SK-N-SH (cell line): ENCODE results near the gene SMIM24. TPM values are rescaled to one million over a fixed set of nuclear protein-coding genes. Genes with fewer than 3 reads are reported as not detected.

Experiments used
- CTCF ChIA-PET: fragments of 300-600, 350-600 bp; formaldehyde crosslinking; extraction: SDS; loops from one replicate; lab custom pipeline; 2021; lab: Yijun Ruan, JAX
- POLR2A ChIA-PET: fragments of 350-600 bp; sonication (Branson Sonifier 250); formaldehyde crosslinking; extraction: SDS; loops from one replicate; lab custom pipeline; 2020; ENCODE audit warnings: antibody characterized with exemption, inconsistent platforms; lab: Yijun Ruan, JAX
- DNase-seq: peaks from one replicate; pipeline ENCODE4 v3.0.0; 2012
- H2AFZ ChIP-seq: fragments of 200-600 bp; sonication (generic); 2 replicates; pipeline ENCODE4 v1.8.1; 2016; ENCODE audit warnings: antibody characterized with exemption, mild to moderate bottlenecking, low read depth
- H3F3A ChIP-seq: fragments of 200-600 bp; sonication (generic); replicated peaks from 2 replicates; pipeline ENCODE3; 2016; ENCODE audit warnings: antibody characterized with exemption, mild to moderate bottlenecking; ENCODE audit not compliant: insufficient read depth
- H3K27ac ChIP-seq, 2 experiments: fragments of 200-500 bp in 1 of 2; fragments of 200-600 bp in 1 of 2; sonication (Bioruptor generic) in 1 of 2; sonication (generic), shearing (Covaris generic) in 1 of 2; 2 replicates each; pipeline versions ENCODE4 v1.5.1 to v1.6.1; 2014 to 2016; ENCODE audit warnings: low read depth in 2 of 2, inconsistent platforms in 1 of 2, low read length in 1 of 2, mild to moderate bottlenecking in 1 of 2, mixed read lengths in 1 of 2
- H3K27me3 ChIP-seq: fragments of 200-600 bp; sonication (generic), shearing (Covaris generic); 2 replicates; pipeline ENCODE4 v1.6.1; 2016; ENCODE audit warnings: mixed run types; ENCODE audit not compliant: insufficient read depth
- H3K36me3 ChIP-seq, 2 experiments: fragments of 200-500 bp in 1 of 2; fragments of 200-600 bp in 1 of 2; sonication (Bioruptor generic) in 1 of 2; sonication (generic) in 1 of 2; replicated peaks in 1 of 2; 2 replicates each; pipeline versions ENCODE3 to v1.5.1; 2014 to 2016; ENCODE audit warnings: low read length in 1 of 2, mild to moderate bottlenecking in 1 of 2; ENCODE audit not compliant: insufficient read depth in 2 of 2, control insufficient read depth in 1 of 2
- H3K4me1 ChIP-seq, 2 experiments: fragments of 200-500 bp in 1 of 2; fragments of 200-600 bp in 1 of 2; sonication (Bioruptor generic) in 1 of 2; sonication (generic), shearing (Covaris generic) in 1 of 2; 2 replicates each; pipeline versions ENCODE4 v1.5.1 to v1.6.1; 2014 to 2016; ENCODE audit warnings: low read depth in 1 of 2, low read length in 1 of 2, mixed run types in 1 of 2; ENCODE audit not compliant: insufficient read depth in 2 of 2, control insufficient read depth in 1 of 2
- H3K4me2 ChIP-seq: fragments of 200-600 bp; sonication (generic), shearing (Covaris generic); 2 replicates; pipeline ENCODE4 v1.6.1; 2017; ENCODE audit warnings: mixed run types
- H3K4me3 ChIP-seq, 2 experiments: fragments of 200-500 bp in 1 of 2; fragments of 200-600 bp in 1 of 2; sonication (Bioruptor generic) in 1 of 2; sonication (generic), shearing (Covaris generic) in 1 of 2; 2 replicates each; pipeline versions ENCODE4 v1.5.1 to v1.8.1; 2014 to 2016; ENCODE audit warnings: low read depth in 2 of 2, inconsistent platforms in 1 of 2, low read length in 1 of 2, mild to moderate bottlenecking in 1 of 2, mixed read lengths in 1 of 2, moderate library complexity in 1 of 2
- H3K79me2 ChIP-seq: fragments of 200-600 bp; sonication (generic); 2 replicates; pipeline ENCODE4 v1.8.1; 2017; ENCODE audit warnings: mild to moderate bottlenecking; ENCODE audit not compliant: insufficient read depth
- H3K9ac ChIP-seq: fragments of 200-600 bp; sonication (generic); 2 replicates; pipeline ENCODE4 v1.6.1; 2017; ENCODE audit warnings: mixed run types
- H3K9me2 ChIP-seq: fragments of 200-600 bp; sonication (generic); 2 replicates; pipeline ENCODE4 v1.6.1; 2017; ENCODE audit warnings: mixed run types
- H3K9me3 ChIP-seq: fragments of 200-600 bp; sonication (generic); 2 replicates; pipeline ENCODE4 v1.6.1; 2017; ENCODE audit warnings: mixed run types, mild to moderate bottlenecking, moderate library complexity
- H4K20me1 ChIP-seq: fragments of 200-600 bp; sonication (generic); 2 replicates; pipeline ENCODE4 v1.6.1; 2017; ENCODE audit warnings: mild to moderate bottlenecking, mixed run types; ENCODE audit not compliant: insufficient read depth
- CHD2 ChIP-seq: fragments of 150-350 bp; IDR thresholded peaks from 2 replicates; pipeline ENCODE4 v1.6.1; 2018; ENCODE audit warnings: low read length; ENCODE audit not compliant: partially characterized antibody
- CTCF ChIP-seq: fragments of 200-600 bp; sonication (generic); IDR thresholded peaks from 2 replicates; pipeline ENCODE4 v1.6.1; 2017; ENCODE audit warnings: antibody characterized with exemption, mild to moderate bottlenecking, moderate library complexity
- ELF1 ChIP-seq: IDR thresholded peaks from 2 replicates; pipeline ENCODE4 v1.4.0; 2012
- EZH2phosphoT487 ChIP-seq: fragments of 200-600 bp; sonication (generic); IDR thresholded peaks from 2 replicates; pipeline ENCODE4 v1.6.1; 2017; ENCODE audit warnings: low read depth, mixed run types, mild to moderate bottlenecking, antibody characterized with exemption, moderate library complexity, borderline replicate concordance
- FOSL2 ChIP-seq: IDR thresholded peaks from 2 replicates; pipeline ENCODE4 v1.4.0; 2012; ENCODE audit warnings: low read depth, mild to moderate bottlenecking, moderate library complexity, borderline replicate concordance
- FOXJ3 ChIP-seq: sonication (generic); formaldehyde crosslinking; IDR thresholded peaks from 2 replicates; pipeline ENCODE4 v1.5.1; 2020; ENCODE audit warnings: mild to moderate bottlenecking, missing genetic modification reagents
- FOXM1 ChIP-seq: IDR thresholded peaks from 2 replicates; pipeline ENCODE4 v1.4.0; 2012; ENCODE audit warnings: low read depth, mild to moderate bottlenecking
- GABPA ChIP-seq: IDR thresholded peaks from 2 replicates; pipeline ENCODE4 v1.4.0; 2012; ENCODE audit warnings: low read depth, mild to moderate bottlenecking
- GATA2 ChIP-seq: sonication (generic); formaldehyde crosslinking; IDR thresholded peaks from 2 replicates; pipeline ENCODE4 v1.5.0; 2020; ENCODE audit warnings: mild to moderate bottlenecking, missing genetic modification reagents
- JUND ChIP-seq: IDR thresholded peaks from 2 replicates; pipeline ENCODE4 v1.4.0; 2012
- MAX ChIP-seq: IDR thresholded peaks from 2 replicates; pipeline ENCODE4 v1.4.0; 2012; ENCODE audit warnings: low read depth
- MEF2A ChIP-seq: IDR thresholded peaks from 2 replicates; pipeline ENCODE4 v1.4.0; 2012; ENCODE audit warnings: low read depth, borderline replicate concordance
- NFIC ChIP-seq: IDR thresholded peaks from 2 replicates; pipeline ENCODE4 v1.4.0; 2012; ENCODE audit warnings: borderline replicate concordance
- POLR2AphosphoS5 ChIP-seq: IDR thresholded peaks from 2 replicates; pipeline ENCODE4 v1.6.1; 2012; ENCODE audit warnings: low read depth, low read length
- RAD21 ChIP-seq: IDR thresholded peaks from 2 replicates; pipeline ENCODE4 v1.6.1; 2012; ENCODE audit warnings: mild to moderate bottlenecking, low read length
- RCOR1 ChIP-seq: fragments of 150-350 bp; IDR thresholded peaks from 2 replicates; pipeline ENCODE4 v1.6.1; 2017; ENCODE audit warnings: antibody characterized with exemption, low read length
- REST ChIP-seq: IDR thresholded peaks from 2 replicates; pipeline ENCODE4 v1.6.1; 2012; ENCODE audit warnings: mild to moderate bottlenecking, low read depth, low read length, moderate library complexity
- RXRA ChIP-seq: IDR thresholded peaks from 2 replicates; pipeline ENCODE4 v1.4.0; 2012; ENCODE audit warnings: low read depth, mild to moderate bottlenecking, borderline replicate concordance
- TAF1 ChIP-seq: IDR thresholded peaks from 2 replicates; pipeline ENCODE4 v1.6.1; 2012; ENCODE audit warnings: low read depth, mild to moderate bottlenecking, low read length, moderate library complexity, borderline replicate concordance
- TCF12 ChIP-seq: IDR thresholded peaks from 2 replicates; pipeline ENCODE4 v1.4.0; 2012
- TEAD4 ChIP-seq: IDR thresholded peaks from 2 replicates; pipeline ENCODE4 v1.4.0; 2012; ENCODE audit warnings: mild to moderate bottlenecking, borderline replicate concordance; ENCODE audit not compliant: insufficient read depth
- YY1 ChIP-seq: IDR thresholded peaks from 2 replicates; pipeline ENCODE4 v1.4.0; 2012; ENCODE audit warnings: low read depth, mild to moderate bottlenecking
- WGBS: methylation state at CpG from one replicate; pipeline ENCODE4 v1.1.6; 2017; ENCODE audit warnings: low lambda C conversion rate; 5-methylcytosine and 5-hydroxymethylcytosine counted together
- polyA plus RNA-seq, 3 experiments: library from polyadenylated mRNA; depleted of rRNA; stranded (reverse); fragments of >200 nt; gene quantifications; 2 replicates each; pipeline ENCODE4 v1.2.3, GENCODE V29; 2012
- TF ChIP-seq, protein P1 (sequence below): IDR thresholded peaks from 2 replicates; pipeline ENCODE4 v1.4.0; 2012; ENCODE audit warnings: low read depth, borderline replicate concordance
- TF ChIP-seq, protein P2 (sequence below): IDR thresholded peaks from 2 replicates; pipeline ENCODE4; 2012

Gene SMIM24
- polyA plus RNA-seq, 1 of the 3 experiments (the other 2 are of a cell fraction), result 0.12 TPM

DNA sequence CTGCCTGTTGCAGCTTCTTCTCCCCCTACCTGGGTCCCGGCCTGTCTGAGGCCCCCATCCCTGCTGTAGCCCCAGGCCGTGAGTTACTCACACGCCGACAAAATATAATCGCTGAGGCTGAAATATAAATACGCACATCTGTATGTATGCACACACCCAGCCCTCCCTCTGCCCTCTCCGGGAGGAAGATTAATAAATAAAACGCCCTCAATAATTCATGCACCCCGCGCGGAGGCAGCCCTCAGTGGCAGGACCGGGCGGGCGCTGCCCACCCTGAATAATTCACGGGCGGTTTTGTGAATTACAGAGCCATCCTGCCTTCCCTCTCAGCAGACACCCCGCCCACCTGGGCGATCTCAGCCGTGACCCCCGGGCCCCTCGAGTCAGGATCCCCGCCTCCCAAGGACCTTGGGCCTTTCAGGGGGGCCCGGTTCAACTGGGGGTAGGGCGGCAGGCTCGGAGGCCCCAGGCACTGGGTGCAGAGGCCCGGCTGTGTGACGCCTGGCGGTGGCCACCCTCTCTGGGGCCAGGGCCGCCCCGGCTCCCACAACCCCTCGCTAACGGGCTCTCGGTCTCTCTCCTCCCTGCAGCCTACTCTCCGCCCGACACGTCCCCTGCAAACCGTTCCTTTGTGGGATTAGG lies 24.2 kb downstream of the SMIM24 start (continued):
- TF ChIP-seq FOXJ3, result no peak
- no peak for TF ChIP-seq JUND
- TF ChIP-seq GATA2 (CRISPR knock-in tag), result no peak
- no peak for TF ChIP-seq TEAD4
- no peak for TF ChIP-seq RAD21
- no peak for TF ChIP-seq TAF1
- no peak for TF ChIP-seq FOSL2
- TF ChIP-seq REST, result no peak

- no peaks in the 10 kb centered on the region for H3K9me2 ChIP-seq
- peaks cover 8 to 32% of the 10 kb centered on the region in 2 experiments; a peak in 2 of 4 replicates for H3K4me1 ChIP-seq
- H3K79me2 ChIP-seq, result peaks cover 32% of the 10 kb centered on the region; the same call in 1 of the 2 replicates
- peak; percentile 27 for DNase-seq
- POLR2A ChIA-PET, result no interaction called here
- H3K4me3 ChIP-seq, result no peak overlapping the region
- H3K36me3 ChIP-seq, result peaks cover 19 to 37% of the 10 kb centered on the region in 2 experiments
- no peak overlapping the region for H2AFZ ChIP-seq
- H3K27ac ChIP-seq, result no peak overlapping the region
- no peaks in the 10 kb centered on the region for H3K9me3 ChIP-seq
- 94% methylated on average over 7 of the region's 7 CpGs for WGBS
- H3K27me3 ChIP-seq, result no peaks in the 10 kb centered on the region
- H4K20me1 ChIP-seq, result peaks cover 34% of the 10 kb centered on the region
- TF ChIP-seq ELF1 (no peak), GATA2 (CRISPR knock-in tag) (no peak), TAF1 (no peak), POLR2AphosphoS5 (no peak), GABPA (no peak), RAD21 (no peak), MEF2A (no peak), TCF12 (no peak), CTCF (no peak), FOXM1 (no peak), RCOR1 (no peak), NFIC (no peak), EZH2phosphoT487 (no peak), CHD2 (no peak), MAX (no peak), RXRA (no peak), YY1 (no peak), JUND (no peak)
- TF ChIP-seq, protein P1, sequence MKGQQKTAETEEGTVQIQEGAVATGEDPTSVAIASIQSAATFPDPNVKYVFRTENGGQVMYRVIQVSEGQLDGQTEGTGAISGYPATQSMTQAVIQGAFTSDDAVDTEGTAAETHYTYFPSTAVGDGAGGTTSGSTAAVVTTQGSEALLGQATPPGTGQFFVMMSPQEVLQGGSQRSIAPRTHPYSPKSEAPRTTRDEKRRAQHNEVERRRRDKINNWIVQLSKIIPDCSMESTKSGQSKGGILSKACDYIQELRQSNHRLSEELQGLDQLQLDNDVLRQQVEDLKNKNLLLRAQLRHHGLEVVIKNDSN, result no peak
- TF ChIP-seq, protein P2, sequence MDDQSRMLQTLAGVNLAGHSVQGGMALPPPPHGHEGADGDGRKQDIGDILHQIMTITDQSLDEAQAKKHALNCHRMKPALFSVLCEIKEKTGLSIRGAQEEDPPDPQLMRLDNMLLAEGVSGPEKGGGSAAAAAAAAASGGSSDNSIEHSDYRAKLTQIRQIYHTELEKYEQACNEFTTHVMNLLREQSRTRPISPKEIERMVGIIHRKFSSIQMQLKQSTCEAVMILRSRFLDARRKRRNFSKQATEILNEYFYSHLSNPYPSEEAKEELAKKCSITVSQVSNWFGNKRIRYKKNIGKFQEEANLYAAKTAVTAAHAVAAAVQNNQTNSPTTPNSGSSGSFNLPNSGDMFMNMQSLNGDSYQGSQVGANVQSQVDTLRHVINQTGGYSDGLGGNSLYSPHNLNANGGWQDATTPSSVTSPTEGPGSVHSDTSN, result no peak
- TF ChIP-seq, all 33 proteins: peak for 0
- Histone ChIP-seq H3F3A (peaks cover 12% of the 10 kb centered on the region), H3K9ac (no peak overlapping the region), H3K4me2 (no peak overlapping the region)
- CTCF ChIA-PET, result interaction anchor here (2.5 kb wide), 1 partner anchor 18 kb away, joined by 7 read pairs; no protein-coding TSS in a partner anchor
These were observed 24.9 kb downstream of the SMIM24 start for GRCh38 chr19:3455393-3455955.
